C4-2B (cell line): ENCODE measurements around the gene ALAS2.

Source experiments
- H3K27ac ChIP-seq: fragments of 450-650 bp; 2 replicates; pipeline ENCODE4 v1.5.1; 2017
- CTCF ChIP-seq: fragments of 450-650 bp; conservative IDR thresholded peaks from 2 replicates; pipeline ENCODE4 v1.5.1; 2017; ENCODE audit warnings: mild to moderate bottlenecking
- ZFX ChIP-seq: fragments of 450-650 bp; IDR thresholded peaks from 2 replicates; pipeline ENCODE4 v1.6.1; 2017

ALAS2 gene

DNA sequence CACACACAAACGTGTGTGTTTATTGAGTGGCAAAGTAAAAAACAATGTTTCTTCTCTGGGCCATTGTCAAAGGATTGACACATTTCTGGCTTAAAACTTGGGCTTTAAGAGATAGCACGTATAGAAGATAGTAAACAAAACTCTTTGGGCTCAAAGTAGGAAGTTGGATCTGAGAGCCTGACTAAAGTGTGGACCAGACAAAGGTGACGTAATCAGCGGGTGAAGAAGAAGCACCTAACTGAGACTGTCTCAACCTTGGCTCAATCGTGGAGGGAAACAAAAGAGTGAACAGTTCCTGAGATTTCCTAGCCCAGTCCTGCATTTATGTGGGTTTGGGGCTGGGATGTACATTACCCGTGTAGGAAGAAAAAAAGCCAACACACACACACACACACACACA is 50.4 kb downstream of the ALAS2 start:
- no peak for TF ChIP-seq ZFX
- TF ChIP-seq CTCF = no peak
- no peak overlapping the region for H3K27ac ChIP-seq

- no peak for TF ChIP-seq CTCF
- no peak for TF ChIP-seq ZFX
- H3K27ac ChIP-seq = no peak overlapping the region
Observed at GRCh38 chrX:54979432-54979831, 51.3 kb downstream of the ALAS2 start.

- H3K27ac ChIP-seq = no peak overlapping the region
- no peak for TF ChIP-seq CTCF
- no peak for TF ChIP-seq ZFX
Observed at GRCh38 chrX:54978448-54978847, 52.3 kb downstream of the ALAS2 start.

- no peak for TF ChIP-seq ZFX
- TF ChIP-seq CTCF = no peak
- H3K27ac ChIP-seq = no peak overlapping the region
Observed at GRCh38 chrX:54977387-54977786, 53.4 kb downstream of the ALAS2 start.

DNA sequence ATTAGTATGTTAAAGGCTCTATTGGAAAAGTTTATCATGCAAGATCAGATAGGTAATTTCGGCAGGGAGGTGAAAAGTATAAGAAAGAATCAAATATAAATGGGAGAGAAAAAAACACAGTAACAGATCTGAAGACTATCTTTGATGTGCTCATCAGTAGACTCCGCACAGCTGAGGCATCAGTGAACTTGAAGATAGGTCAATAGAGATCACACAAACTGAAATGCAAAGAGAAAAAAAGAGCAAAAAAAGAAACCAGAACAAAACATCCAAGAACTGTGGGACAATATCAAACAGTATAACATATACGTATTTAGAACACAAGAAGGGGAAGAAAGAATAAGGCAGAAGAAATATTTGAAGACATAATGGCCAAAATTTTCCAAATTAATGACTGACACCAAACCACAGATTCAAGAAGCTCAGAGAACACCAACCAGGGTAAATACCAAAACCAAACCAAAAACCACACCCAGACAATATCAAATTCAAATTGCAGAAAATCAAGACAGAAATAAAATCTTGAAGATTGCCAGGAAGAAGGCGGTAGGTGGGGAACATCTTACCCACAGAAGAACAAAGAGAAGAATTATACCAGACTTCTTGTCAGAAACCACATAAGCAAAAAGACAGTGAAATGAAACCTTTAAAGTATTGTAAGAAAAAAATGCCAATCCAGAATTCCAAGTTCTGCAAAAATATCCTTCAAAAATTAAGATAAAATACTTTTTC is 65.8 kb downstream of the ALAS2 start:
- no peak overlapping the region for H3K27ac ChIP-seq
- TF ChIP-seq CTCF = no peak
- no peak for TF ChIP-seq ZFX

- TF ChIP-seq CTCF (no peak), ZFX (no peak)
- H3K27ac ChIP-seq = no peak overlapping the region
Observed at GRCh38 chrX:54961750-54962149, 69.0 kb downstream of the ALAS2 start.
